HG02938 (cell line): ENCODE results near the gene LRWD1.

Experiments used
- ATAC-seq: cut with Tn5 transposase; IDR thresholded peaks from one replicate; pipeline ENCODE4 v1.9.1; 2021; ENCODE audit warnings: mild to moderate bottlenecking, moderate library complexity; ENCODE audit not compliant: unreplicated experiment

LRWD1 gene

DNA sequence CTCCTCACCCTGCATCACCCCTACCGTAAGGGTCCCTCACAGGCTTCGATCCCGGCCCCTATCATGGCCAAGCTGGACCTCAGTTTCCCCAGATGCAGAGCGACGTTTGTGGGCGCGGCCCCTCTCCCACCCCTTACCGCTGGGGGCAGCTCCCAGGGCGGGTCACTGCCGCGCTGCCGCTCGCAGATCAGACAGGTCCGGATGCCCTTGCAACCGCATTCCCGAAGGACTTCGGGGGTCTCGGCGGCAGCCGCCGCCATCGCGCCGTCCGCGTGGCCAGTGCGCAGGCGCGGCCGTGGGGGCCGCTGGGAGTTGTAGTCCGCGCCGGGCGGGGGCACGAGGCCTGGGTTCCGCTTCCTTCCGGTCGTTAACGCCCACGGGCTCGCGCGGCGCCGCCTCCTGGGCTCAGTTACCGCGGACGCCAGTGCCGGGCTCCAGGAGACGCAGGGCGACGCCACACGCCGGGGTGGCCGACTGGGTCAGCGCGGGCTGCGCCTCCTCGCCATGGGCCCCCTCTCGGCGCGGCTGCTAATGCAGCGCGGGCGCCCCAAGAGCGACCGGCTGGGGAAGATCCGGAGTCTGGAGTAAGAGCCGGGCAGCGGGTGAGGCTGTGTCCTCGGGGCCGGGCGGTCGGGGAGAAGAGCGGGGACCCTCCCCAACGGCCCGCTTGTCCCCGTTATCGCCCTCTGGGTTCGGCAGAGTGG lies at the start of gene LRWD1, which contains the start of gene ALKBH4:
Gene LRWD1, plus strand, starts transcription at position 408 of the 704 bp plus-strand sequence. Its CDS starts 97 bp downstream, at position 505.
Gene ALKBH4, minus strand, starts transcription at position 287 of the 704 bp plus-strand sequence. Its CDS starts 27 bp downstream, at position 260.
- ATAC-seq = peak; percentile 77

GRCh38 chr7:102415685-102416225 lies 49.0 kb upstream of the LRWD1 start:
- no peak for ATAC-seq

- ATAC-seq = no peak
Observed at GRCh38 chr7:102416406-102416805, 48.4 kb upstream of the LRWD1 start.

DNA sequence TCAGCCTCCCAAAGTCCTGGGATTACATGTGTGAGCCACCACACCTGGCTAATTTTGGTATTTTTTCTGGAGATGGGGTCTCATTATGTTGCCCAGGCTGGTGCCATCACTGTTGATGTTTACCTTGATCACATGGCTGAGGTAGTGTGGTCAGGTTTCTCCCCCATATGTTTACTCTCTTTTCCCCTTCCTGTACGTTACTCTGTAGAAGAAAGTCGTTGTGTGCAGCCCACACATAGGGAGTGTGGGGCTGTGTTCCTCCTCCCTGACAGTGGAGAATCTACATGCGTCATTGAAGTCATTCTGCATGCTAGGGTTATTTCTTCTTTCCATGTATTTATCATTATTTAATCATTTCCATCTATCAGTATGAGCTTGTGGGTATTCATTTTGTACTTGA lies 47.7 kb upstream of the LRWD1 start:
- no peak for ATAC-seq

DNA sequence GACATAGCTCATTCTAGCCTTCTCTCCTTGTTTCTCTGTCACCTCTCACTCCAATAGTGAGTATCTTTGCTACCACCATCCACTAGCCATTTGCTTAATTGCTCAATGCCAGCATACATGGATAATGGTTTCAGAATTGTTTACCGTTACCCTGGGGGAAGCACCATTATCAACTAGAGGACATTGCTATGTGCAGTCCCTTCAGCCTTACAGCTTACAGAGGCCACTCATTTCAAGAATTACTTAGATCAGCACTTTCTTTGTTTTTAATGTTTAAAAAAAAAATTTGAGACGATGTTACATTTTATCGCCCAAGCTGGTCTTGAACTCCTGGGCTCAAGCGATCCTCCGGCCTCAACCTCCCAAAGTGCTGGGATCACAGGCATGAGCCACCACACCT lies 46.2 kb upstream of the LRWD1 start:
- ATAC-seq = no peak

DNA sequence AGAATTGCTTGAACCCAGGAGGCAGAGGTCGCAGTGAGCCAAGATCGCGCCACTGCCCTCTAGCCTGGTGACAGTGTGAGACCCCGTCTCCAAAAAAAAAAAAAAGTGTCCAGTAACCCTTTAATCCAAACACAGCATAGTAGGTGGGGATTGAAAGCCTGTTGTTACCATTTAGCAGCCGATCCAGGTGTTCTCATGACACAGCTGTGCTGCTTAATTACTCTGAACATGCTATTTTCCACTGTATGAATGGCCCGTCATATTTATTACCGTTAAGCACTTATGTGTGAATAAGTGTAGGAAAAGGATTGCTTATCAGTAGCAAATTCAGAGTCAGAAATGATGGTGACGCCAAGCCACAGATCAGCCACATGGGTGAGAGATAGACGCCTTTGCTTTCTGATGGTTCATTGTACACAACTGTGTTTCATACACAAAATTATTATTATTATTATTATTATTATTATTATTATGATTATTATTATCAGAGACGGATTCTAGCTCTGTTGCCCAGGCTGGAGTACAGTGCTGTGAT lies 43.0 kb upstream of the LRWD1 start:
- no peak for ATAC-seq

DNA sequence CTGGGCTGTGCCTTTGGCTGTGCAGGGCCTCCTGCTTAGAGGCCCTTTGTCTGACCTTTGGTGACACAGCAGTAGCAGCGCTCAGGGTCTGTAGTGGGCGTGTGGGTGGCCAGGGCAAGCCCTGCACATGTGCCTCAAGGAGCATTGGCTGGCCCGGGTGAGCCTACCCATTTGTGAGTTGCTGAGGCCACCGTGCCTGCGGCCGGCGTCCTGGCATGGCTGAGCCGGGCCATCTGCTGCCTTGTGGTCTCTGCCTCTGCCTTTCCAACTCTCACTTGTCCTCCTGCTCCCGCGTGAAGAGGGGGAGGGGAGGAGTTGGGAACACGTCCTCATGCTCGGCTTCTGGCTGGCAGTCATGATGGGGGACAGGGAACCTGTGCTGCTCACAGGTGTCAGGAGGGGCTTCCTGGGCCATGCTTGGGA lies 40.6 kb upstream of the LRWD1 start:
- no peak for ATAC-seq

DNA sequence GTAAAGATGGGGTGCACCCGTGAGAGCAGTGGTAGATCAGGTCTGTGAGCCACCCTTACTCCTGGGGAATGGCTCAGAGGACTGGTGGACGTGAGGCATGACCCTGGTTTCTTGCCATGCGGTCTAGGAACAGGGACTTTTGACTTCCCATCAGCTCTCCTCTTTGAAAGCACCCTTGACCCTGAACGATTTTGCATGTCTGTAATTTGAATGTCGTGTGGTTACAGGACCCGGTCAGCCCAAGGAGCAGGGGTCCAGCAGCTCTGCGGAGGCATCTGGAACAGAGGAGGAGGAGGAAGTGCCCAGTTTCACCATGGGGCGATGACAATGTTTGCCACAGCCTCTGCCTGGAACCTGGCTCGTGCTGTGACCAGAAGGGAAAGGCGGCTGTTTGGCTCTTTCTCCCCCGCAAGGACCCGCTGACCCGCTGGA lies 40.0 kb upstream of the LRWD1 start:
- no peak for ATAC-seq

- ATAC-seq = peak; percentile 59
Observed at GRCh38 chr7:102425639-102426267, 39.0 kb upstream of the LRWD1 start.

DNA sequence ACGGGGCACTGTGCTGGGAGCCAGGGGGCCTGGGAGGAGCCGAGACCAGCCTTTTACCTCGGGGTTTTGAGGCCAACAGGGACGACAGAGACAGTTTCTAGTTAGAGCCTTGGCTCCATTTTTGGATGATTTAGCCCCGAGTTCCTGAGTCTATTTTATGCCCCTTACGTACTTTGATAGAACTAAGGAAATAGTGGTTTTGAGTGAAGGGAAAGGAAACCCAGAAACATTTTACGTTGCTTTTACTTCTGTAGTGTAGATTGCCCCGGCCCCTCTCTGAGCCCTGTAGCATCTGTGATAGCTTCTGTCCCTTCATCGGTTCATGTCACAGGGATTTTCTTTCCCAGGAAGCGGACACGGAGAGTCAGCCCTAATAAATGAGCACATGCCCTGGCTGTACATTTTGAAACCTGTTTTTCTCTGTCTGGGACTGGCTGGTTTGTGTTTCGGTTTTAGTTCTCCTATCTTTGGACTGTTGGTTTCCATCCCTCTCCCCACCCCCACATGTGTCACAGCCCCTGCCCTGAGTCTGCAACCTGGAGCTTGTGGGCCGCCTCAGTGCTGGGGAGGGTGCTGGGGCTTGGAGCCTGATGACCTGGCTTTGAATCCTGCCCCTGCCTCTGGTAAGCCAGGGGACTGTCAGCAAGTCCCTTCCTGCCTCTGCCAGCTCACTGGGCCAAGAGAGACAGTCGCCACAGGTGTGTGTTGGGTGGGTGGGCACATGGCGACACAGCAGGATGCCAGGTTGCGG lies 38.3 kb upstream of the LRWD1 start:
- ATAC-seq = peak; percentile 52

- no peak for ATAC-seq
Observed at GRCh38 chr7:102427019-102427405, 37.8 kb upstream of the LRWD1 start.

GRCh38 chr7:102429141-102429899 lies 35.5 kb upstream of the LRWD1 start:
- no peak for ATAC-seq

GRCh38 chr7:102431617-102432298 lies 33.0 kb upstream of the LRWD1 start:
- no peak for ATAC-seq

DNA sequence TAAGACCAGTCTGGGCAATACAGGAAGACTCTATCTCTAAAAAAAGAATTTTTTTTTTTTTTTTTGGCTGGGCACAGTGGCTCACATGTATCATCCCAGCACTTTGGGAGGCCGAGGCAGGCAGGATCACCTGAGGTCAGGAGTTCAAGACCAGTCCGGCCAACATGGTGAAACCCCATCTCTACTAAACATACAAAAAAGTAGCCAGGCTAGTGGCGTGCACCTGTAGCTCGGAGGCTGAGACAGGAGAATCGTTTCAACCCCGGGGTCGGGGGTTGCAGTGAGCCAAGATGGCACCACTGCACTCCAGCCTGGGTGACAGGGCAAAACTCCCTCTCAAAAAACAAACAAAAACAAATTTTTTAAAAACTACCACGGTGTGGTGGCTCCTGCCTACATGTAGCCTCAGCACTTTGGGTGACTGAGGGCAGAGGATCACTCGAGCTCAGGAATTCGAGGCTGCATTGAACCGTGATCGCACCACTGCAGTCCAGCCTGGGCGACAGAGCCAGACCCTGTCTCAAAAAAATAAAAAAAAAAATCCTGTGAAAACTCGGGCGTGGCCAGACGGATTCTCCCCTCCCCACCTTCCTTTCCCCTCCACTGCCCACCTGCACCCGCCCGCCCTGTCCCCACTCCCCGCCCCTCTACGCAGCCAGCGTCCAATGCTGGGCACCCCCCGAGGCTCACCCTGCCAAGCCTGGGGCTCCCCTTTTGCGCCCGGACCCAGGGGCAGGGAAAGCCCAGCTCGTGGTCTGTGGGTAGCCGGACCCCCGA lies 32.2 kb upstream of the LRWD1 start:
- no peak for ATAC-seq

DNA sequence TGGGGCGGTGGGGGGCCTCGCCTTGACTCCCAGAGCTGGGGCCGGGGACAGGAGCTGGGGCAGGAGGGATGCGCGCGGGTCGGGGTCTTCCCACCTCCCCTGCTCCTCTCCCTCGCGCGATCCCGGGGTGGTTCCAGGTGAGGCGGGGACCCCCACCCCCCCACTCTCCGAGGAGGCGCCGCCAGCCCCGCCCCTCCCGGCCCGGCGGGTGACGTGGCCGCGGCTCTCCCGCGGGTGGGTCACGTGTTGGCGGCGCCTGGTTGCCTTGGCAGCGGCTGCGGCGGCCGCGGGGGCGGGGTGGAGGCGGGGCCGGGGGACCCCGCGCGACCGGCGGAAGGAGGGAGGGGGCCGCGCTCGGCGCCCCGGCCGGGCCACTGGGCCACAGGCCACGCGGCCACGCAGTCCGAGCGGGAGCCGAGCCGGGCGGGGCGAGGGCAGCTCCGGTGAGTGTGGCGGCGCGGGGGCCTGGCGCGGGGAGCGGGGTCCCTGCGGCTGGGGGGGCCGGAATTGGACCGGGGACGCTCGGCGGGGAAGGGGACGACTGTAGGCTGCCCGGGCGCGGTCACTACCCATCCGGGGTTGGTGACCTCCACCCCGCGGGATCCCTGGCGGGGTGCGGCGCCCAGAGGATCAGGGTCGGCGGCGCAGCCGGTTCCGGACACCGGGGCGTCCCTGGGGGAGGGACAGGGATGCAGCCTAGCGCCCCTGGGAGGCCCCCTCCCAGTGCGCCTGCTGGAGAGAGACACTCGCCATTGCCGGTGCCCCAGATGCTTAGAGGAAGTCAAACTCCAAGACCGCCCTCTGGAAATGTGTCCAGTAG lies 31.4 kb upstream of the LRWD1 start, which contains the start of gene ORAI2:
Gene ORAI2, plus strand, starts transcription at position 357 of the 820 bp plus-strand sequence. CDS start 5,382 bp downstream, outside the sequence.
- ATAC-seq = no peak

GRCh38 chr7:102434039-102434486 lies 30.7 kb upstream of the LRWD1 start:
- no peak for ATAC-seq

- no peak for ATAC-seq
Observed at GRCh38 chr7:102436118-102436517, 28.7 kb upstream of the LRWD1 start.
